A549 (cell line): ENCODE measurements around the gene OVOL1. TPM values are rescaled to one million over a fixed set of nuclear protein-coding genes. Genes with fewer than 3 reads are reported as not detected.
"Not testable (repeated sequence)": the region's sequence is repeated elsewhere in the genome, so short reads cannot be mapped to it uniquely, and the experiment has no call there.

Experiments used
- ATAC-seq, 2 experiments: fragments of 200-7000 bp in 1 of 2; fragments of >200 bp in 1 of 2; cut with Nextera tagmentation in 1 of 2; cut with Tn5 transposase in 1 of 2; 3 replicates each; pipeline versions ENCODE4 v1.8.0 to v1.9.1; 2018 to 2020; ENCODE audit warnings: mild to moderate bottlenecking in 1 of 2, moderate library complexity in 1 of 2
- CTCF ChIA-PET: fragments of 300-600 bp; sonication (Branson Sonifier 250); formaldehyde crosslinking; extraction: SDS; loops from one replicate; lab custom pipeline; 2021; ENCODE audit warnings: antibody characterized with exemption, inconsistent platforms; lab: Yijun Ruan, JAX
- POLR2A ChIA-PET: fragments of 350-600 bp; formaldehyde crosslinking; extraction: SDS; loops from one replicate; lab custom pipeline; 2021; ENCODE audit warnings: antibody characterized with exemption, inconsistent platforms; lab: Yijun Ruan, JAX
- DNase-seq, 2 experiments: peaks; one replicate each; pipeline versions ENCODE4 v3.0.0 to v3.0.0-alpha.2; 2011 to 2016; ENCODE audit warnings: low read depth in 1 of 2, low spot score in 1 of 2
- FAIRE-seq: peaks from 2 replicates; lab custom pipeline; 2011; peaks lifted over from hg19 to GRCh38; lab: Jason Lieb, UNC
- H3K27ac ChIP-seq, 2 experiments: fragments of >200 bp; sonication (Bioruptor Twin); formaldehyde crosslinking; 3 replicates each; pipeline ENCODE4 v1.5.1; 2016 to 2017
- H3K4me1 ChIP-seq: fragments of >200 bp; sonication (Bioruptor Twin); formaldehyde crosslinking; 3 replicates; pipeline ENCODE4 v1.6.1; 2016
- H3K4me2 ChIP-seq: fragments of >200 bp; sonication (Bioruptor Twin); formaldehyde crosslinking; 3 replicates; pipeline ENCODE4 v1.6.1; 2016
- H3K4me3 ChIP-seq: fragments of >200 bp; sonication (Bioruptor Twin); formaldehyde crosslinking; 3 replicates; pipeline ENCODE4 v1.5.1; 2016
- H3K9me3 ChIP-seq: fragments of >200 bp; sonication (Bioruptor Twin); formaldehyde crosslinking; 3 replicates; pipeline ENCODE4 v1.6.1; 2016
- CEBPB ChIP-seq, 2 experiments: fragments of >200 bp in 1 of 2; sonication (Bioruptor Twin) in 1 of 2; formaldehyde crosslinking in 1 of 2; IDR thresholded peaks; 2 replicates each; pipeline ENCODE4 v1.6.1; 2012 to 2016
- EHMT2 ChIP-seq: fragments of 200-600 bp; sonication (generic); IDR thresholded peaks from 2 replicates; pipeline ENCODE4 v1.6.1; 2016; ENCODE audit warnings: antibody characterized with exemption, low read depth, mild to moderate bottlenecking, moderate library complexity
- ESRRA ChIP-seq: fragments of 150-350 bp; IDR thresholded peaks from 2 replicates; pipeline ENCODE4 v1.6.1; 2014; ENCODE audit warnings: mild to moderate bottlenecking, low read length, borderline replicate concordance
- FOSB ChIP-seq: fragments of 250-450 bp; sonication (Bioruptor Pico); IDR thresholded peaks from 2 replicates; pipeline ENCODE4 v1.5.0; 2020; ENCODE audit warnings: mild to moderate bottlenecking, moderate library complexity
- FOSL2 ChIP-seq, 2 experiments: fragments of 450-650 bp in 1 of 2; fragments of >200 bp in 1 of 2; sonication (Bioruptor Twin) in 1 of 2; formaldehyde crosslinking; IDR thresholded peaks; 2 replicates each; pipeline versions ENCODE4 v1.5.0 to v1.6.1; 2016 to 2020; ENCODE audit warnings: mild to moderate bottlenecking in 1 of 2, moderate library complexity in 1 of 2
- HOXA7 ChIP-seq: fragments of 250-450 bp; sonication (Bioruptor Pico); IDR thresholded peaks from 2 replicates; pipeline ENCODE4 v1.5.0; 2020; ENCODE audit warnings: mild to moderate bottlenecking, moderate library complexity
- KDM5A ChIP-seq: fragments of 200-600 bp; sonication (generic); IDR thresholded peaks from 2 replicates; pipeline ENCODE4 v1.6.1; 2016; ENCODE audit warnings: antibody characterized with exemption, mild to moderate bottlenecking
- MAFK ChIP-seq: fragments of 450-650 bp; IDR thresholded peaks from 2 replicates; pipeline ENCODE4 v1.6.1; 2014; ENCODE audit not compliant: partially characterized antibody
- NFE2L2 ChIP-seq: fragments of 150-350 bp; conservative IDR thresholded peaks from 2 replicates; pipeline ENCODE4 v1.6.1; 2014; ENCODE audit warnings: low read length
- RARB ChIP-seq: fragments of 250-450 bp; sonication (Bioruptor Pico); IDR thresholded peaks from 2 replicates; pipeline ENCODE4 v1.8.0; 2021; ENCODE audit warnings: mild to moderate bottlenecking, moderate library complexity
- RNF2 ChIP-seq: fragments of 200-600 bp; sonication (generic); IDR thresholded peaks from 2 replicates; pipeline ENCODE4 v1.6.1; 2016; ENCODE audit warnings: low read depth, mild to moderate bottlenecking, antibody characterized with exemption, moderate library complexity, borderline replicate concordance
- SMC3 ChIP-seq: fragments of >200 bp; sonication (Bioruptor Twin); formaldehyde crosslinking; IDR thresholded peaks from 3 replicates; pipeline ENCODE4 v1.6.1; 2018; ENCODE audit warnings: inconsistent platforms
- SREBF2 ChIP-seq: fragments of 450-650 bp; IDR thresholded peaks from 2 replicates; pipeline ENCODE4 v1.6.1; 2014; ENCODE audit warnings: mild to moderate bottlenecking, moderate library complexity
- TP53 ChIP-seq: fragments of 250-450 bp; sonication (Bioruptor Pico); IDR thresholded peaks from 2 replicates; pipeline ENCODE4 v1.5.0; 2021; ENCODE audit warnings: mild to moderate bottlenecking, moderate library complexity
- ZFP36 ChIP-seq: fragments of 450-650 bp; IDR thresholded peaks from 2 replicates; pipeline ENCODE4 v1.6.1; 2014; ENCODE audit warnings: borderline replicate concordance; ENCODE audit not compliant: partially characterized antibody
- ZSCAN20 ChIP-seq: fragments of 250-450 bp; sonication (Bioruptor Pico); IDR thresholded peaks from 2 replicates; pipeline ENCODE4 v1.8.0; 2022; ENCODE audit warnings: mild to moderate bottlenecking, moderate library complexity
- whole genome bisulfite sequencing: methylation state at CpG from one replicate; pipeline ENCODE4 v1.1.6; 2017; ENCODE audit errors: missing lambda C conversion rate; 5-methylcytosine and 5-hydroxymethylcytosine counted together
- polyA plus RNA-seq, 4 experiments: library from polyadenylated mRNA; depleted of rRNA in 3 of 4; stranded (reverse); fragments of >200 nt; fragmentation: RNase III in 1 of 4; extraction: RNeasy Plus Mini Kit Qiagen cat#74134 plus additional on column Dnase treatment in 1 of 4; gene quantifications; 2 replicates in 3 of 4; 3 replicates in 1 of 4; pipeline ENCODE4 v1.2.3, GENCODE V29; 2011 to 2017
- TF ChIP-seq, protein P1 (sequence below): fragments of >200 bp; sonication (Bioruptor Twin); formaldehyde crosslinking; IDR thresholded peaks from 2 replicates; pipeline ENCODE4 v1.6.1; 2016
- TF ChIP-seq, protein P2 (sequence below): fragments of >200 bp; sonication (Bioruptor Twin); formaldehyde crosslinking; IDR thresholded peaks from 3 replicates; pipeline ENCODE4 v1.6.1; 2016
- TF ChIP-seq, protein P3 (sequence below): IDR thresholded peaks from 2 replicates; pipeline ENCODE4 v1.6.1; 2012
- TF ChIP-seq, protein P4 (sequence below): fragments of 450-650 bp; IDR thresholded peaks from 2 replicates; pipeline ENCODE4 v1.6.1; 2014; ENCODE audit warnings: antibody characterized with exemption

Gene OVOL1
- polyA plus RNA-seq, 2 of the 4 experiments (the other 2 are of a cell fraction): not detected

DNA sequence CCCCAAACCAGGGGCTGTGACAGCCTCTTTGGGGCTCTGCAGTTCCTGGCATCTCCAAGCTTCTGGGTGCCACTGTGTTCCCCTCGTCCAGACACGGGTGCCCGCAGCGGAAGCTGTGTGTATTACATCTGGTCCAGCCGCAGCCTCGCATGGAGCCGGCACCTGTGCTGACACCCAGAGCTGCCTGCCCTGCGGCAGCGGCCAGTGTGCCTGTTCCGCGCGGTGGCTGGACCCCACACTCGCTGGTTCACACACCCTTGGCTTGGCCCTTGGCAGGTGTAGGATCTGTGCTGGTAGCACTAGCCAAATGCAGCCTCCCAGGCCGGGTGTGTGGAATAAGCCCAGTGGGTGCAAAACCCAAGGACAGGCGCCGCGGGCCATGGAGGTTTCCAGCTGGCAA, 41.8 kb upstream of the OVOL1 start:
- Histone ChIP-seq H3K4me3 (no peak overlapping the region), H3K9me3 (peaks cover 14% of the 10 kb centered on the region), H3K4me2 (no peak overlapping the region), H3K27ac (no peak overlapping the region), H3K4me1 (no peaks in the 10 kb centered on the region)
- CTCF ChIA-PET: interaction anchor here (0.6 to 2.2 kb wide), 27 partner anchors 9 to 243 kb away, joined by 3 to 24 read pairs (median 4); partner anchors contain the start of genes FIBP and KAT5
- DNase-seq (no peak), ATAC-seq (peak in 1 of 2 experiments; percentile 16; a peak in 3 of 6 replicates), FAIRE-seq (no peak)
- POLR2A ChIA-PET: no interaction called here
- 83% methylated on average over 6 of the region's 17 CpGs for WGBS
- TF ChIP-seq, protein P1, sequence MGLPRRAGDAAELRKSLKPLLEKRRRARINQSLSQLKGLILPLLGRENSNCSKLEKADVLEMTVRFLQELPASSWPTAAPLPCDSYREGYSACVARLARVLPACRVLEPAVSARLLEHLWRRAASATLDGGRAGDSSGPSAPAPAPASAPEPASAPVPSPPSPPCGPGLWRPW: no peak
- TF ChIP-seq ZSCAN20 (CRISPR knock-in tag) (no peak), MAFK (no peak), KDM5A (no peak)

DNA sequence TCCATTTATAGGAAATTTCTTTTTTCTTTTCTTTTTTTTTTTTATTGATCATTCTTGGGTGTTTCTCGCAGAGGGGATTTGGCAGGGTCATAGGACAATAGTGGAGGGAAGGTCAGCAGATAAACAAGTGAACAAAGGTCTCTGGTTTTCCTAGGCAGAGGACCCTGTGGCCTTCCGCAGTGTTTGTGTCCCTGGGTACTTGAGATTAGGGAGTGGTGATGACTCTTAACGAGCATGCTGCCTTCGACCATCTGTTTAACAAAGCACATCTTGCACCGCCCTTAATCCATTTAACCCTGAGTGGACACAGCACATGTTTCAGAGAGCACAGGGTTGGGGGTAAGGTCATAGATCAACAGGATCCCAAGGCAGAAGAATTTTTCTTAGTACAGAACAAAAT, 24.7 kb upstream of the OVOL1 start:
- CTCF ChIA-PET: interaction anchor here (1.5 kb wide), 1 partner anchor 12 kb away, joined by 4 read pairs; no protein-coding TSS in a partner anchor
- H3K4me1 ChIP-seq, H3K9me3 ChIP-seq, H3K27ac ChIP-seq, ATAC-seq, FAIRE-seq, DNase-seq, POLR2A ChIA-PET, H3K4me3 ChIP-seq, H3K4me2 ChIP-seq: not testable (repeated sequence)
- WGBS: 58% methylated on average over 5 of the region's 5 CpGs

DNA sequence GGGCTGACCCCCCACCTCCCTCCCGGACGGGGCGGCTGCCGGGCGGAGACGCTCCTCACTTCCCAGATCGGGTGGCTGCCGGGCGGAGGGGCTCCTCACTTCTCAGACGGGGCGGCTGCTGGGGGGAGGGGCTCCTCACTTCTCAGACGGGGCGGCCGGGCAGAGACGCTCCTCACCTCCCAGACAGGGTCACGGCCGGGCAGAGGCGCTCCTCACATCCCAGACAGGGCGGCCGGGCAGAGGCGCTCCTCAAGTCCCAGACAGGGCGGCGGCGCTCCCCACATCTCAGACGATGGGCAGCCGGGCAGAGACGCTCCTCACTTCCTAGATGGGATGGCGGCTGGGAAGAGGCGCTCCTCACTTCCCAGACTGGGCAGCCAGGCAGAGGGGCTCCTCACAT, 24.0 kb upstream of the OVOL1 start:
- H3K4me2 ChIP-seq, H3K4me3 ChIP-seq, H3K4me1 ChIP-seq, POLR2A ChIA-PET, CTCF ChIA-PET, H3K27ac ChIP-seq, DNase-seq, H3K9me3 ChIP-seq, FAIRE-seq, ATAC-seq: not testable (repeated sequence)
- 100% methylated on average over 6 of the region's 29 CpGs for WGBS

DNA sequence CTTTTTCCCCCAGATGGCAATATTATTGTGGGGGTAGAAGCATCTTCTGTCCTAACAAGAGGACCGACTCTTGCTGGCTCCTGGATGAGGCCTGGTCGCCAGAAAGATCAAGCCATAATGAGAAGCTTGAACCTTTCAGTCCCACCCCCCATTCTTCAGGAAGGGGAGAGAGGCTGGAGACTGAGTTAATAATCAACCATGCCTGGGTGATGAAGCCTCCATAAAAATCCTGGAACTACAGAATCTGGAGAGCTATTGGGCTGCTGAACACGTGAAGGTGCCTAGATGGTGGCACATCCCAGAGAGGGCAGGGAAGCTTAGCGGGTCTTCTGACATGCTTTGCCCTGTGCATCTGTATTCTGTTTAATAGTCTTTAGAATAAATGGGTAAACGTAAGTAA, 22.4 kb upstream of the OVOL1 start:
- ATAC-seq: peak; percentile 23 to 34; a peak in 3 of 6 replicates
- H3K4me2 ChIP-seq: peak overlapping the region; percentile 36; the same call in 1 of the 3 replicates
- TF ChIP-seq FOSL2 (IDR thresholded peaks at IDR 0.05): no peak
- no peak for TF ChIP-seq FOSL2 (CRISPR knock-in tag; IDR thresholded peaks at IDR 0.05)
- no peak for TF ChIP-seq RNF2
- TF ChIP-seq SREBF2: no peak
- no peak for TF ChIP-seq EHMT2
- TF ChIP-seq HOXA7: no peak
- no peak for TF ChIP-seq MAFK
- TF ChIP-seq SMC3: no peak
- TF ChIP-seq ZFP36: no peak
- TF ChIP-seq, protein P1: no peak
- TF ChIP-seq, protein P2, sequence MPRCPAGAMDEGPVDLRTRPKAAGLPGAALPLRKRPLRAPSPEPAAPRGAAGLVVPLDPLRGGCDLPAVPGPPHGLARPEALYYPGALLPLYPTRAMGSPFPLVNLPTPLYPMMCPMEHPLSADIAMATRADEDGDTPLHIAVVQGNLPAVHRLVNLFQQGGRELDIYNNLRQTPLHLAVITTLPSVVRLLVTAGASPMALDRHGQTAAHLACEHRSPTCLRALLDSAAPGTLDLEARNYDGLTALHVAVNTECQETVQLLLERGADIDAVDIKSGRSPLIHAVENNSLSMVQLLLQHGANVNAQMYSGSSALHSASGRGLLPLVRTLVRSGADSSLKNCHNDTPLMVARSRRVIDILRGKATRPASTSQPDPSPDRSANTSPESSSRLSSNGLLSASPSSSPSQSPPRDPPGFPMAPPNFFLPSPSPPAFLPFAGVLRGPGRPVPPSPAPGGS: no peak
- TF ChIP-seq, protein P3, sequence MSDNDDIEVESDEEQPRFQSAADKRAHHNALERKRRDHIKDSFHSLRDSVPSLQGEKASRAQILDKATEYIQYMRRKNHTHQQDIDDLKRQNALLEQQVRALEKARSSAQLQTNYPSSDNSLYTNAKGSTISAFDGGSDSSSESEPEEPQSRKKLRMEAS: no peak
- no peak for TF ChIP-seq NFE2L2
- no peak for TF ChIP-seq FOSB (CRISPR knock-in tag)
- no peak for TF ChIP-seq TP53 (CRISPR knock-in tag)
- TF ChIP-seq ESRRA: no peak
- no peak for TF ChIP-seq CEBPB (IDR thresholded peaks at IDR 0.05)
- TF ChIP-seq RARB (CRISPR knock-in tag): no peak
- TF ChIP-seq, protein P4, sequence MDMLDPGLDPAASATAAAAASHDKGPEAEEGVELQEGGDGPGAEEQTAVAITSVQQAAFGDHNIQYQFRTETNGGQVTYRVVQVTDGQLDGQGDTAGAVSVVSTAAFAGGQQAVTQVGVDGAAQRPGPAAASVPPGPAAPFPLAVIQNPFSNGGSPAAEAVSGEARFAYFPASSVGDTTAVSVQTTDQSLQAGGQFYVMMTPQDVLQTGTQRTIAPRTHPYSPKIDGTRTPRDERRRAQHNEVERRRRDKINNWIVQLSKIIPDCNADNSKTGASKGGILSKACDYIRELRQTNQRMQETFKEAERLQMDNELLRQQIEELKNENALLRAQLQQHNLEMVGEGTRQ: no peak
- CTCF ChIA-PET: interaction anchor here (1.3 to 2.0 kb wide), 3 partner anchors 12 to 19 kb away, joined by 4 to 7 read pairs (median 6); no protein-coding TSS in a partner anchor
- no peak overlapping the region for H3K4me3 ChIP-seq
- no peak overlapping the region for H3K27ac ChIP-seq
- H3K9me3 ChIP-seq: 0 out of 3 replicates have a peak, but pooled peaks cover 3% of the 10 kb centered on the region
- POLR2A ChIA-PET: no interaction called here
- no peak for FAIRE-seq
- peaks cover 9% of the 10 kb centered on the region; the same call in 2 of the 3 replicates for H3K4me1 ChIP-seq
- DNase-seq: no peak
- 69% methylated on average over 5 of the region's 5 CpGs for WGBS
